T follicular helper cell (primary cell): Measurements from ENCODE around the gene NOX5.
"Not testable (repeated sequence)": the region's sequence is repeated elsewhere in the genome, so short reads cannot be mapped to it uniquely, and the experiment has no call there.

Experiments used
- DNase-seq: peaks from one replicate; pipeline ENCODE4 v3.0.0-alpha.2; 2020; ENCODE audit warnings: low read depth
- total RNA-seq, 2 experiments: gene quantifications; one replicate each; lab custom pipeline; 2026; lab: John Stamatoyannopoulos, UW

NOX5 gene
- 0 reads per million in 2 experiments for total RNA-seq

GRCh38 chr15:69014454-69014853 is at the start of gene NOX5:
Gene NOX5 (plus strand): TSS chr15:69014695. CDS start chr15:69014736, 41 bp downstream.
- no peak for DNase-seq

- DNase-seq, result no peak
These were observed 47.5 kb upstream of the NOX5 start for GRCh38 chr15:68966996-68967395.

- no peak for DNase-seq
These were observed 46.5 kb upstream of the NOX5 start for GRCh38 chr15:68967948-68968347.

- no peak for DNase-seq
These were observed 45.2 kb upstream of the NOX5 start for GRCh38 chr15:68969298-68969697.

- DNase-seq, result no peak
These were observed 42.1 kb upstream of the NOX5 start for GRCh38 chr15:68972201-68973065.

GRCh38 chr15:68975651-68976160 is 38.8 kb upstream of the NOX5 start:
- DNase-seq, result not testable (repeated sequence)

- not testable (repeated sequence) for DNase-seq
These were observed 37.1 kb upstream of the NOX5 start for GRCh38 chr15:68977426-68977825.

- DNase-seq, result no peak
These were observed 35.5 kb upstream of the NOX5 start for GRCh38 chr15:68979006-68979405.

- DNase-seq, result no peak
These were observed 34.7 kb upstream of the NOX5 start for GRCh38 chr15:68979816-68980215.

GRCh38 chr15:68980786-68981185 is 33.7 kb upstream of the NOX5 start:
- no peak for DNase-seq

- no peak for DNase-seq
These were observed 32.6 kb upstream of the NOX5 start for GRCh38 chr15:68981941-68982340.

GRCh38 chr15:68982976-68983563 is 31.4 kb upstream of the NOX5 start:
- no peak for DNase-seq

GRCh38 chr15:68983961-68984481 is 30.5 kb upstream of the NOX5 start:
- DNase-seq, result no peak

- DNase-seq, result no peak
These were observed 29.9 kb upstream of the NOX5 start for GRCh38 chr15:68984586-68984985.

GRCh38 chr15:68985361-68985891 is 29.1 kb upstream of the NOX5 start:
- DNase-seq, result no peak

GRCh38 chr15:68986322-68986721 is 28.2 kb upstream of the NOX5 start:
- no peak for DNase-seq

- no peak for DNase-seq
These were observed 27.4 kb upstream of the NOX5 start for GRCh38 chr15:68987120-68987519.

- DNase-seq, result no peak
These were observed 26.8 kb upstream of the NOX5 start for GRCh38 chr15:68987676-68988075.

- DNase-seq, result no peak
These were observed 24.8 kb upstream of the NOX5 start for GRCh38 chr15:68989541-68990230.

GRCh38 chr15:68990231-68990991 is 24.1 kb upstream of the NOX5 start:
- no peak for DNase-seq

- no peak for DNase-seq
These were observed 23.4 kb upstream of the NOX5 start for GRCh38 chr15:68990992-68991500.
